Right kidney (tissue), 1 donor: ENCODE data around the gene KANSL1.

Experiments used
- DNase-seq: peaks from one replicate; pipeline ENCODE4 v3.0.0-alpha.2; 2016

Gene KANSL1

GRCh38 chr17:46167826-46168569 lies 25.2 kb downstream of the KANSL1 start:
- DNase-seq, result no peak

DNA sequence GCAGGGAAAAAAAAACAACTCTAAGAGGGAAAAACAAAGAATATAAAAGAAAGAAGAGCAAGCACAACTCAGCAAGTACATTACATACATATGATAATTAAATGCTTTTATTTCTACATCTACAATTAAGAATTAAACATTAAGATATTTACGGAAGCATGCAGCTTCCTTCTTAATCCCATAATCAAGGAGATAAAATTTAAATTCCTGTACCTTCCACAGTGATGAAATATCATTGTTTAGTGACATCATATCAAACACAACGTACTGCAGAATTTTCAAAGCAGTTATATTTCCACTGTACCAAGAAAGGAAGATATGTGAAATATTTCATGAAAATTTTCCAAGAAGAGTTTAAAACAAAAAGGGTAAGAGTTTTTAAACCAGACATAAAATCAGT lies 26.0 kb downstream of the KANSL1 start:
- no peak for DNase-seq

DNA sequence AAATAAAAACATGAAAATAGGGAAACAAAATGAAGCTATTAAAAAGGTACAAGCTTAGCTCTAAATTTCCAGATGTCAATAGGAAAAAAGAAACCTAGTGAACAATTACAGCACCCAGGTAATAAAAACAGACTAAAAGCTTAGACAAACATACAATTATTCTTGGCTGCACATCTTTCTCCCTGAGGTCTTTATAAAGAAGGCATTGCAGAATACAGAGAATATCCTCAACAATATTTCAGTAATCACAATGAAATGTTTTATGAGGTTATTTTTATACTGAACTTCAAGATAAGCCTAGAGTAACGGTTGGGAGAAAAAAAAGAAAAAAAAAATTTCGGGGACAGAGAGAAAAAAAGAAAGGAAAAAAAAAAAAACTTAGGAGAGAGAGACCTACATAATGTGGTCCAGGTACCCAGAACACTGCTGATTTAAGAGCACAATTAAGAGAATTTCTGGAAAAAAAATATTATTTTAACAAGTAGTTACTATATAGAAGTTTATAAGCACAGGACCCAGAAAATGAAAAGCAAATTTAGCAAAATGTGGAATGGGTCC lies 26.5 kb downstream of the KANSL1 start:
- no peak for DNase-seq

GRCh38 chr17:46163929-46164594 lies 29.2 kb downstream of the KANSL1 start:
- no peak for DNase-seq

DNA sequence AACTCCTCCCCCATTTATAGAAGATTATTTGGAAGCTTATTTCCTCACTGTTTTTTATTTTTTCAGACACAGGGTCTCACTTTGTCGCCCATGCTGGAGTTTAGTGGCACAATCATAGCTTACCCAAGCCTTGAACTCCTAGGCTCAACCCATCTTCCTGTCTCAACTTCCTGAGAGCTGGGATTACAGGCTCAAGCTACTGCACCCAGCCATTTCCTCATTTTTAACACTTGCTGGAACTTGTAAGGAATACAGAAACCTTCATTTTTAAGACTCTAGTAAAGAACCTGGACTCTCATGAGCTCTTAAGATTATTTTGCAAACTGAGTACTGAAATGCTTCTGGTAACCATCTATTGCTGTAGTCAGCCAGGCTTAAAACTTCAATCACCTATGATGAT lies 29.9 kb downstream of the KANSL1 start:
- no peak for DNase-seq

GRCh38 chr17:46162866-46163265 lies 30.4 kb downstream of the KANSL1 start:
- no peak for DNase-seq

DNA sequence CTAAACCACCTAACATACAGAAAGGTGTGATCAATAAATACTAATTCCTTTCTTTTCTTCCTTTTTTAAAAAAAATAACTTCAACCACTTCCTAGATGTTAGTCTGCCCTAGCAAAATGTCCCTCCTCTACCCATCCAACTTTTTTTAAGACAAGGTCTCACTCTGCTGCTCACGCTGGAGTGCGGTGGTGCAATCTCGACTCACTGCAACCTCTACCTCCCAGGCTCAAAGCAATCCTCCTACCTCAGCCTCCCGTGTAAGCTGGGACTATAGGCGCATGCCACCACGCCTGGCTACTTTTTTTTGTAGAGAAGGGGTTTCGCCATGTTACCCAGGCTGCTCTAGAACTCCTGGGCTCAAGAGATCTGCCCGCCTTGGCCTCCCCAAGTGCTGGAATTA lies 33.1 kb downstream of the KANSL1 start:
- DNase-seq, result no peak

DNA sequence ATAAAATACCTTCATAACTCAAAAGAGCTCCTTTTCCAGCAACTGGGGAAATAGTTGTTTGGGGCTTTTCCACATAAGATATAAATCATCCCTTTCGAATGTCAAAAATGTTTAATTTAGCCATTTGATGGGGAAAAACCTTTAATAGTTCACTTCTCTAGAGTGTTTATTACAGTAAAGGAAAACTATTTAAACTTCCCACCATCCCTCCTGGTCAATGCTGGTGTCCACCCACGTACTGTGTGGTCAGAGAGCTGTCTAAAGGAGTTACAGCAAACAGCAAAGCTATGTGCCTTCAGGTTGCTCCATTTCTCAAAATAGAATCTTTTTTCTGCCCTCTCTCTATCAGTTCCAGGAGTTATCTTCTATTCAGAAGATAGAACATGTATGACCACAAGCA lies 33.5 kb downstream of the KANSL1 start:
- no peak for DNase-seq

GRCh38 chr17:46158323-46159296 lies 34.6 kb downstream of the KANSL1 start:
- DNase-seq, result no peak

- no peak for DNase-seq
Measured at GRCh38 chr17:46157443-46158062, 35.7 kb downstream of the KANSL1 start.

DNA sequence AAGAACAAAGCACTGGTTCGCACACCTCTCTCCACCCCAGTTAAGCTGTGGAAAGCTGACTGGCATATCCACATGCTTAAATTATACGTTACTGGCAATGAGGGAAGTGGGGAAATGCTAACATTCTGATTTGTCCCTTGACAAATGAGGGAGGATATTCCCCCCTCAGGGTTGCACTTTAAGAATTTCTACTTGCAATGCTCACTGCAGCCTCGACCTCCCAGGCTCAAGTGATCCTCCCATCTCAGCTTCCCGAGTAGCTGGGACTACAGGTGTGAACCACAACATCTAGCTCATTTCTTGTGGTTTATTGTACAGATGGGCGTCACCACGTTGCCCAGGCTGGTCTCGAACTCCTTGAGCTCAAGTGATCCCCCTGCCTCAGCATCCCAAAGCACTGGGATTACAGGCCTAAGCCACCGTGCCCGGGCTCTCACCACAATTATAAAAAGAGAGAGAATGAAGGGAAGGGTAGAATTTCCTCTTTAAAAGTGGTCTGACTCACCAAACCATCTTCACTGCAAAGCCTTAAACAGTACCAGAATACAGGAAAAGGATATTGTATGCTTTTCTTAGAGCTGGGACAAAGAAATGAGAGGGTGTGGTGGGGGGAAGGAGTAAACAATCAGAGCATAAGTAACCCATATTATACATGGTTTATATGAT lies 38.9 kb downstream of the KANSL1 start:
- DNase-seq, result no peak

DNA sequence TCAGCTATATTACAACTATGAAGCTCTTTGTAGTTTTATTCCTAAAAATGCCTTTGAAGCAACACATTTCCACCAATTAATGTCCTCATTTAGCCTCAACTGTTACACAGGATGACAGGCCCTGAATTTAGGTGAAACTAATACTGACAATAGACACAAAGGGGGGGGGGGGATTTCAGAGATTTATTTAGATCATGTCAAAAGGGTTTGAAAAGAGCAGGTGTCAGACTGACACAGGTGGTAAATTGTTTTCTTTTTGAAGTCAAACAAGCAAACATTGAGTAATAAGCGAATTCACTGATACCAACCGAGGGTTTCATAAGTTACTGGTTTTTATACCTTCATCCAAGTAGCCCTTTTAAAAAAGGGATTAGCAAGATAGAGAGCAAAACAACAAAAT lies 40.8 kb downstream of the KANSL1 start:
- DNase-seq, result no peak

- no peak for DNase-seq
Measured at GRCh38 chr17:46151762-46152161, 41.5 kb downstream of the KANSL1 start.

DNA sequence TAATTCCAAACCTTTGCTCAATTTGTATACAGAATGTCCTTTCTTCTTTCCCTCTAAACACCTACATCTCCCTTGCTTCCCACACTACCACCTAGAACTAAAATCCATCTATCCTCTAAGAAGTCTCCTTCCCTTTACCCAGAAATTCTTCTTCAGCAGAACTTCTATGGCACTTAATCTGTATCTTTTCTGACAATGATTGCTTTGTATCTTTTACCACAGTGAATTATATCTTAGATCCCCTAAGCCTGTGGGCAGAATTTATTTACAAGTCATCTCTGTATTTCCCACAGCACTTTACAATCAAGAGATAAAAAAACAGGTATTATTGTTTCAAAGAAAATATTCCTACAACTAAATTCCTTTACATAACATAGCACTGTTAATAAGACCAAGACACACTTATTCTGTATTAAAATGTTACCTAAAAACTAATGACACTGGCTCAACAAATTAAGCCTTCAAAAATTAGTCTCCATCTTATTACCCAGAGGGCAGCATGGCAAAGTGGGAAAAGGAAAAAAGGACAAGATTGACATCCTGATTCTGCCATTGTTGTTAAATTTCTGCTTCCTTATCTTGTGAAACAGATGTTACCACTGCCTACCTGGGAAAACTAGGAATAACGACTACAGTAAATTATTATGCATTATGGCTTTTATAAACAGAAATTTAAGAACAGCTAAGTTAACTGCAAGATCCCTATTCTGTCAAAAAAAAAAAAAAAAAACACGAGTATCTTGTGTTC lies 42.8 kb downstream of the KANSL1 start:
- no peak for DNase-seq

GRCh38 chr17:46148247-46148646 lies 45.0 kb downstream of the KANSL1 start:
- DNase-seq, result no peak

DNA sequence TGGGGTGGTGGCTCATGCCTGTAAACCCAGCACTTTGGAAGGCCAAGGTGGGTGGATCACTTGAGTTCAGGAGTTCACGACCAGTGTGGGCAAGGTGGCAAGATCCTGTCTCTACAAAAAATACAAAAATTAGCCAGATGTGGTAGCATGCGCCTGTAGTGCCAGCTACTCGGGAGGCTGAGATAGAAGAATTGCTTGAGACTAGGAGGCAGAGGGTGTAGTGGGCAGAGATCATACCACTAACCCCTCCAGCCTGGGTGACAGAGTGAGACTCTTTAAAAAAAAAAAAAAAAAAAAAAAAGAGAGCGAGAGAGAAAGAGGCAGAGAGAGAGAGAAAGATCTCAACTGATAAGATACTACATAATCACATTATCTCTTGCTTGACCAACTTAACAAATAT lies 45.9 kb downstream of the KANSL1 start:
- no peak for DNase-seq

DNA sequence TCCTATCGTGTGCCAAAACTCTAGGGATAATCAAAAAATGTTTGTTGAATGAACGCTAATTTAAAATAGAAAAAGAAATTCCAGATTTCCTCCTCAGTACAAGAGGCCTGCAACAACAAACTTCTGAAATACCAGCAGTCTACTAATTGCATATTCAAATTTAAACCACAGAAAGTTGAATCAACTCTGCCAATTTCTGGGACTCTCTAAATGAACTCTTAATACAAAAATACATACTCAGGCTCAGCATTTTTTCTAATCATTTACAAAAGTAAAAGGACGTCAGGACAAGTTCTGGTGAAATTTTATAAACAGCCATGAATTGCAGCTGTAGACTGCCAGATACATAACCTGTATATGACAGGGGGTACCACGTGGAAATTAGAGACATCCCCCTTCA lies 49.0 kb downstream of the KANSL1 start:
- no peak for DNase-seq

GRCh38 chr17:46143827-46144236 lies 49.4 kb downstream of the KANSL1 start:
- DNase-seq, result no peak

GRCh38 chr17:46141645-46142044 lies 51.6 kb downstream of the KANSL1 start:
- no peak for DNase-seq

GRCh38 chr17:46140645-46141197 lies 52.5 kb downstream of the KANSL1 start:
- no peak for DNase-seq
